ENCODE results near the gene TRIM47.

- TF ChIP-seq RXRA (CRISPR knock-in tag; IDR thresholded peaks at IDR 0.05) = no peak
- TF ChIP-seq ZNF12 (CRISPR knock-in tag; IDR thresholded peaks at IDR 0.05) = no peak
- TF ChIP-seq ZNF780A (CRISPR knock-in tag; IDR thresholded peaks at IDR 0.05) = no peak
- TF ChIP-seq ZNF530 (CRISPR knock-in tag; IDR thresholded peaks at IDR 0.05; ENCODE audit: low read depth) = no peak
- TF ChIP-seq ZBTB25 (CRISPR knock-in tag; IDR thresholded peaks at IDR 0.05) = no peak
Measured at GRCh38 chr17:75901727-75902126, 23.3 kb upstream of the TRIM47 start.

Data from HepG2 (cell line).